Colonic mucosa (tissue), 4 donors: Measurements from ENCODE around the gene MBD3L4. TPM values are rescaled to one million over a fixed set of nuclear protein-coding genes. Genes with fewer than 3 reads are reported as not detected.
"Not testable (repeated sequence)": the region's sequence is repeated elsewhere in the genome, so short reads cannot be mapped to it uniquely, and the experiment has no call there.

Experiments used
- DNase-seq: peaks from one replicate; pipeline ENCODE4 v3.0.0-alpha.2; 2020
- H3K27ac ChIP-seq: fragments of 200-600 bp; one replicate; pipeline ENCODE4 v1.8.0; 2021
- H3K27me3 ChIP-seq: fragments of 200-600 bp; one replicate; pipeline ENCODE4 v1.8.0; 2021
- H3K36me3 ChIP-seq: fragments of 200-600 bp; one replicate; pipeline ENCODE4 v1.8.0; 2021
- H3K4me1 ChIP-seq: fragments of 200-600 bp; one replicate; pipeline ENCODE4 v1.8.0; 2021; ENCODE audit warnings: mild to moderate bottlenecking
- H3K4me3 ChIP-seq: fragments of 200-600 bp; one replicate; pipeline ENCODE4 v1.8.0; 2021
- H3K9ac ChIP-seq, 2 donors: one replicate each; pipeline ENCODE4 v1.7.0; 2013; ENCODE audit warnings: control low read depth in 2 of 2, low read depth in 2 of 2, low read length in 2 of 2
- H3K9me3 ChIP-seq: fragments of 200-600 bp; one replicate; pipeline ENCODE4 v1.8.0; 2021
- intact Hi-C: fragments of 100-400 bp; cut with DNase I; formaldehyde crosslinking; loops from one replicate; pipeline ENCODE4 v1.14.1; 2022
- total RNA-seq, 2 donors: library from RNA; stranded (reverse); fragmentation: NEBNext Ultra II Directional in 1 of 2; extraction: Animal tissue kit (Norgen Biotek cat#: 25700) in 1 of 2; gene quantifications; one replicate each; pipeline ENCODE4 v1.2.1, GENCODE V29; 2021
- TF ChIP-seq, protein P1 (sequence below): fragments of 200-600 bp; IDR thresholded peaks from one replicate; pipeline ENCODE4 v1.8.0; 2022; ENCODE audit warnings: antibody characterized with exemption, mild to moderate bottlenecking
- donor health status: healthy.
- donor health status: DM: no; HTN: no; CAD: no.
- donor health status: DM: no; HTN: no; CAD: no.

MBD3L4 gene
- total RNA-seq, 2 donors from 2014 or later: not detected

DNA sequence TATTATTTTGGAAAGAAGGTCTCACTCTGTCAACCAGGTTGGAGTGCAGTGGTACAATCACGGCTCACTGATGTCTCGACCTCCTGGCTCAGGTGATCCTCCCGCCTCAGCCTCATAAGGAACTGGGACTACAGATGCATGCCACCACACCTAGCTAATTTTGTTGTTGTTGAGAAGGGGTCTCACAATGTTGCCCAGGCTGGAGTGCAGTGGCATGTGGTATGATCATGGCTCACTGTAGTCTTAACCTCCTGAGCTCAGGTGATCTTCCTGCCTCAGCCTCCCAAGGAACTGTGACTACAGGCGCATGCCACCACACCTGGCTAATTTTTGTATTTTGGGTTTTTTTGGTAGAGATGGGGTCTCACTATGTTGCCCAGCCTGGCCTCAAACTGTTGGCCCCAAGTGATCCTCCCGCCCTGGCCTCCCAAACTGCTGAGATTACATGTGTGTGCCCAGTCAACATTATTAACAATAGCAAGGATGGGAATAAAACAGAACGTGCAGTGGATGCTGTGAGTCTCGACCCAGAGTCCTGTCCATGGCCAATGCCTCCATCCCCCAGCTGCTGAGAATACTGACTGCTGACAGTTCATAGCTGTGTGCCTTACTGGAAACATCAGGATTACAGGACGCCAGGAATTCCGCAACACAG, 23.9 kb upstream of the MBD3L4 start:
- DNase-seq: no peak
- Histone ChIP-seq H3K27me3 (no peaks in the 10 kb centered on the region), H3K36me3 (no peaks in the 10 kb centered on the region), H3K9me3 (no peaks in the 10 kb centered on the region), H3K9ac (no peak overlapping the region), H3K4me3 (no peak overlapping the region), H3K4me1 (no peaks in the 10 kb centered on the region), H3K27ac (no peak overlapping the region)
- TF ChIP-seq, protein P1, sequence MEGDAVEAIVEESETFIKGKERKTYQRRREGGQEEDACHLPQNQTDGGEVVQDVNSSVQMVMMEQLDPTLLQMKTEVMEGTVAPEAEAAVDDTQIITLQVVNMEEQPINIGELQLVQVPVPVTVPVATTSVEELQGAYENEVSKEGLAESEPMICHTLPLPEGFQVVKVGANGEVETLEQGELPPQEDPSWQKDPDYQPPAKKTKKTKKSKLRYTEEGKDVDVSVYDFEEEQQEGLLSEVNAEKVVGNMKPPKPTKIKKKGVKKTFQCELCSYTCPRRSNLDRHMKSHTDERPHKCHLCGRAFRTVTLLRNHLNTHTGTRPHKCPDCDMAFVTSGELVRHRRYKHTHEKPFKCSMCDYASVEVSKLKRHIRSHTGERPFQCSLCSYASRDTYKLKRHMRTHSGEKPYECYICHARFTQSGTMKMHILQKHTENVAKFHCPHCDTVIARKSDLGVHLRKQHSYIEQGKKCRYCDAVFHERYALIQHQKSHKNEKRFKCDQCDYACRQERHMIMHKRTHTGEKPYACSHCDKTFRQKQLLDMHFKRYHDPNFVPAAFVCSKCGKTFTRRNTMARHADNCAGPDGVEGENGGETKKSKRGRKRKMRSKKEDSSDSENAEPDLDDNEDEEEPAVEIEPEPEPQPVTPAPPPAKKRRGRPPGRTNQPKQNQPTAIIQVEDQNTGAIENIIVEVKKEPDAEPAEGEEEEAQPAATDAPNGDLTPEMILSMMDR: no peak
- intact Hi-C loops: no loop called here

DNA sequence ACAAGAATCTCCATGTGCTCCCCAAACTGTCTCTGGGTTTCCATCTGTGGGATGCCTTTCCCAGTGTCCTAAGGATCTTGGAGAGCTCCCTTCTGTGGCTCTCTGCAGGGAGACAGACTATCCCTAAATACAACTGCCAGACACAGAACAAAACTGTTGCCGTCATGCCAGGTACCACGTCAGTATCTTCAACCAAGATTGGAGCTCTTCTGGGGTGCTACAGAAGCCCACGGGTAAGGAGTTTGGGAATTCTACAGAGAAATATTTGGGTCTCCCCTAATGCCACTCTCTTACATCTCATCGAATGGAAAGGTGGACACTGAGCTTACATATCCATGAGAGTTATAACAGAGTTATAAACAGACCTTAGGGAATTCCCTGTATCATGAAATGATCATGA, 23.4 kb upstream of the MBD3L4 start:
- Histone ChIP-seq H3K36me3 (no peaks in the 10 kb centered on the region), H3K4me1 (no peaks in the 10 kb centered on the region), H3K27me3 (no peaks in the 10 kb centered on the region), H3K27ac (no peak overlapping the region), H3K9me3 (no peaks in the 10 kb centered on the region), H3K4me3 (no peak overlapping the region), H3K9ac (no peak overlapping the region)
- DNase-seq: no peak
- TF ChIP-seq, protein P1: no peak
- intact Hi-C loops: no loop called here

DNA sequence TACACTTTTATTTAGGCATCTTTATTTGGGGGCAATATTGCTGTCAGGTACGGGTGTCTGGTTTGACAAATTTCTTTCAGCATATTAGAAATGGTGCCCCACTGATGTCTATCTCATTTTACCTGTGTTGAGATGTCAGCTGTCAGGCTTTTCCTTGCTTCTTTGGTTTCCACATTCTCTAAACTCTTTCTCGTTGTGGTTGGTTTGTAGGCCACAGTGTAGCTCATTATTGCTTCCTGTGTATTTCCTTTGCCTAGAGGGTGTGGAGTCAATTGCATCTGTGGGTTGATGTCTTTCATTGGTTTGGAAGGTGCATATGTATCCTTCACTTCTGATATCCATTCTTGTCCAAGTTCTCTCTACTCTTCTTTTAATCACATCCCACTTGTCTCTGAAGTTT, 20.0 kb upstream of the MBD3L4 start:
- H3K4me3 ChIP-seq, DNase-seq, H3K9me3 ChIP-seq, H3K27ac ChIP-seq, H3K36me3 ChIP-seq, H3K4me1 ChIP-seq, H3K27me3 ChIP-seq, intact Hi-C loops, H3K9ac ChIP-seq: not testable (repeated sequence)

DNA sequence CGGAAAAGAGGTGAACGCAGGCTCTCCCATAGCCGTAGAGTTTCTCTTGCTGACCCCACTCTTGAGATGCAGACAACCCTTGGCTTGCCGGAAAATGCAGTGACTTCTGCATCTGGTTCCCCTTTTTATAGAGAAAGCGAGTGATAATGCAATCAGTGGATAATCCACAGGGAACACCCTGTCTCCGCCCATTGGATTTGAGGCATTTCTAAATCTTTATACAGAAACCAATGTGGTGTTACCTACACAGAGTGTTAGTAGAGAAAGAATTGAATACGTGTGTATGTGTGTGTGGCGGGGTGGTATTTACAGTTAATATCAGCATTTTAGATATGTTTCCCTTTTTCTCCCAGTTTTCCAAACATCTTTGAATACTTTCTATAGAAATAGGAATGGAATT, 18.6 kb upstream of the MBD3L4 start, which contains the start of gene MBD3L3:
Gene MBD3L3, minus strand, starts transcription at position 101 of the 400 bp plus-strand sequence. Its CDS starts 71 bp downstream, at position 30.
- DNase-seq, H3K9ac ChIP-seq, H3K36me3 ChIP-seq, intact Hi-C loops, H3K4me1 ChIP-seq, H3K27me3 ChIP-seq, H3K4me3 ChIP-seq, H3K27ac ChIP-seq, H3K9me3 ChIP-seq: not testable (repeated sequence)

DNA sequence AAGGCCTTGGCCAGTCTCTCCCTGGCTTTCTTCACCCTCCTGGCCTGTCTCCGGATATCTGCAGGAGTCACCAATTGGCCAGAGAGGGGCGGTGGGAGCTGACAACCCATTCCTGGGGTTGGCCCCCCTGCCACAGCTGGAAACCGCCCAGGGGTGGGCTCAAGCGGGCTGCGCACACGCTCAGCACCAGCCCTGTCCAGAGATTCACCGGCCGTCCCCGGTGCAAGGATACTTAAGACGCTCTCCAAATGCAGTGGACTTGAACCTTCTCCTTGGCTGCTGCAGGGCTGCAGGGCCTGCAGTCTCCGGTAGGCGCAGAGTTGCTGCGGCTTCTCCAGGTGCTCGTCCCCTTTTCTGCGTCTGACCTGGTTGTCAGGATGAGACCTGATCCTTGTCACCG, 16.4 kb upstream of the MBD3L4 start:
- intact Hi-C loops, H3K27ac ChIP-seq, DNase-seq, H3K9me3 ChIP-seq, H3K9ac ChIP-seq, H3K27me3 ChIP-seq, H3K36me3 ChIP-seq, H3K4me1 ChIP-seq, H3K4me3 ChIP-seq: not testable (repeated sequence)

DNA sequence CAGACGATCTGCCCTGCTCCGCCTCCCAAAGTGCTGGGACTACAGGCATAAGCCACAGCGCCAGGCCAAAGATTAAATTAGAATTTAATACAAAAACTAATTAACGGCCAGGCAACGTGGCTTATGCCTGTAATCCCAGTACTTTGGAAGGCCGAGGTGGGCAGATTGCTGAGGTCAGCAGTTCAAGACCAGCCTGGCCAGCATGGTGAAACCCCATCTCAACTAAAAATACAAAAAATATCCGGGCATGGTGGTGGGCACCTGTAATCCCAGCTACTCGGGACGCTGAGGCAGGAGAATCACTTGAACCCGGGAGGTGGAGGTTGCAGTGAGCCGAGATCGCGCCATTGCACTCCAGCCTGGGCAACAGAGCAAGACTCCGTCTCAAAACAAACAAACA, 15.7 kb upstream of the MBD3L4 start:
- intact Hi-C loops: not testable (repeated sequence)

DNA sequence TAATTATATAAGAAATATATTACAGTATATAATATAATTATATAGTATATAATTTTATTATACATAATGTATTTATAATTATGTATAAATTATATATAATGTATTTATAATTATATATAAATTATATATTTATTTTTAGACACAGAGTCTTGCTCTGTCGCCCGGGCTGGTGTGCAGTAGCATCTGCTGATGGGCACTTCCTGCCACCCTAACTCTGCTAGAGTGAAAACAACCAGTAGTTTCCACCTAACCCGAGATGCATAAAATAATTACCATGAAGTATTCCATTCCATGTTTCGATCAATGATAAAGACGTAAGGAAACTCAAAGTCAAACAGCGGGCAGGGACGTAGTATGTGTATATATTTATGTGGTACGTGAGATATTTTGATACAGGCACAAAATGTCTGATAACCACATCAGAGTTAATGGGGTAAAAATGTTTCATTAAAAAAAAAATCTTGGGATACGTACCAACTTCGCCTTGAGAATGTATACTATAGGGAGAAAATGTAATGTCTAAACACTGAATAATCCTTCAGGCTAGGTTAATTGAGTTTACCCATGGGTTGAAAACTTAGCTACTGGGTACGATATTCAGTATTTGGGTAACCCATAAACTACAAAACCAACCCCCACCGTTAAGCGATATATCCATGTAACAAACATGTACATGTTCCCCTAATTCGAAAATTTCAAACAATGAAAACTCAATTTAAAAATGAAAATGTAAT, 14.8 kb upstream of the MBD3L4 start:
- H3K9me3 ChIP-seq, intact Hi-C loops, H3K36me3 ChIP-seq, DNase-seq, H3K4me3 ChIP-seq, H3K4me1 ChIP-seq, H3K27ac ChIP-seq, H3K27me3 ChIP-seq, H3K9ac ChIP-seq: not testable (repeated sequence)

More for the DNA sequence above, 15.7 kb upstream of the MBD3L4 start:
- not testable (repeated sequence) for H3K9ac ChIP-seq, H3K27me3 ChIP-seq, H3K27ac ChIP-seq, H3K9me3 ChIP-seq, H3K4me3 ChIP-seq, H3K36me3 ChIP-seq, DNase-seq, H3K4me1 ChIP-seq

DNA sequence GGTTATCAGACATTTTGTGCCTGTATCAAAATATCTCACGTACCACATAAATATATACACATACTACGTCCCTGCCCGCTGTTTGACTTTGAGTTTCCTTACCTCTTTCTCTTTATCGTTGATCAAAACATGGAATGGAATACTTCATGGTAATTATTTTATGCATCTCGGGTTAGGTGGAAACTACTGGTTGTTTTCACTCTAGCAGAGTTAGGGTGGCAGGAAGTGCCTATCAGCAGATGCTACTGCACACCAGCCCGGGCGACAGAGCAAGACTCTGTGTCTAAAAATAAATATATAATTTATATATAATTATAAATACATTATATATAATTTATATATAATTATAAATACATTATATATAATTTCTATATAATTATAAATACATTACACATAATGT, 12.9 kb upstream of the MBD3L4 start:
- intact Hi-C loops, H3K36me3 ChIP-seq, H3K4me3 ChIP-seq, H3K9ac ChIP-seq, H3K9me3 ChIP-seq, H3K27ac ChIP-seq, DNase-seq, H3K27me3 ChIP-seq, H3K4me1 ChIP-seq: not testable (repeated sequence)

DNA sequence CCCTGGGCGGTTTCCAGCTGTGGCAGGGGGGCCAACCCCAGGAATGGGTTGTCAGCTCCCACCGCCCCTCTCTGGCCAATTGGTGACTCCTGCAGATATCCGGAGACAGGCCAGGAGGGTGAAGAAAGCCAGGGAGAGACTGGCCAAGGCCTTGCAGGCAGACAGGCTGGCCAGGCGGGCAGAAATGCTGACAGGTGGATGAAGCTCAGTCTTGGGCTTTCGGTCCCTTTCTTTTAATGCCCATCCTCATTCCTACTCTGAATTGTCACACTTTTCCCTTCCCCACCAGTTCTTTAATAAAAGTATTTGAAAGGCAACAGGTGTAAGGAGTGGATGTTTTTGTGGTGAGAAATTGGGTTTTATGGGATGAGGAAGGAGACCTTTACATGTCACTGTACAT, 11.4 kb upstream of the MBD3L4 start:
- H3K4me3 ChIP-seq, H3K9me3 ChIP-seq, H3K27ac ChIP-seq, H3K36me3 ChIP-seq, H3K9ac ChIP-seq, H3K4me1 ChIP-seq, intact Hi-C loops, DNase-seq, H3K27me3 ChIP-seq: not testable (repeated sequence)

DNA sequence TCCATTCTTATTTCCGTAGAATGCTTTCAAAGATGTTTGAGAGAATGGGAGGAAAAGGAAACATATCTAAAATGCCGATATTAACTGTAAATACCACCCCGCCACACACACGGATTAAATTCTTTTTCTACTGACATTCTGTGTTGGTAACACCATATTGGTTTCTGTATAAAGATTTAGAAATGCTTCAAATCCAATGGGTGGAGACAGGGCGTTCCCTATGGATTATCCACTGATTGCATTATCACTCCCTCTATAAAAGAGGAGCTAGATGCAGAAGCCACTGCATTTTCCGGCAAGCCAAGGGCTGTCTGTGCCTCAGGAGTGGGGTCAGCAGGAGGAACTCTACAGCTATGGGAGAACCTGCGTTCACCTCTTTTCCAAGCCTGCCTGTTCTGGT, 9.0 kb upstream of the MBD3L4 start, which contains the start of gene MBD3L2:
Gene MBD3L2, plus strand, starts transcription at position 301 of the 400 bp plus-strand sequence. Its CDS starts 53 bp downstream, at position 354.
- H3K9ac ChIP-seq, H3K4me3 ChIP-seq, H3K27ac ChIP-seq, intact Hi-C loops, H3K4me1 ChIP-seq, H3K36me3 ChIP-seq, H3K9me3 ChIP-seq, H3K27me3 ChIP-seq, DNase-seq: not testable (repeated sequence)

DNA sequence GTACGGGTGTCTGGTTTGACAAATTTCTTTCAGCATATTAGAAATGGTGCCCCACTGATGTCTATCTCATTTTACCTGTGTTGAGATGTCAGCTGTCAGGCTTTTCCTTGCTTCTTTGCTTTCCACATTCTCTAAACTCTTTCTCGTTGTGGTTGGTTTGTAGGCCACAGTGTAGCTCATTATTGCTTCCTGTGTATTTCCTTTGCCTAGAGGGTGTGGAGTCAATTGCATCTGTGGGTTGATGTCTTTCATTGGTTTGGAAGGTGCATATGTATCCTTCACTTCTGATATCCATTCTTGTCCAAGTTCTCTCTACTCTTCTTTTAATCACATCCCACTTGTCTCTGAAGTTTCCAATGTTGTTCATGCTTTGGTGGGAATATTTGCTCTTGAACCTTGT, 1.6 kb upstream of the MBD3L4 start:
- DNase-seq, intact Hi-C loops, H3K36me3 ChIP-seq, H3K27me3 ChIP-seq, H3K9me3 ChIP-seq, H3K27ac ChIP-seq, H3K4me1 ChIP-seq, H3K9ac ChIP-seq, H3K4me3 ChIP-seq: not testable (repeated sequence)
